Fibroblast of skin of left biceps (primary cell): ENCODE results near the gene ABCG1.
"Not testable (repeated sequence)": the region's sequence is repeated elsewhere in the genome, so short reads cannot be mapped to it uniquely, and the experiment has no call there.

Experiments used
- DNase-seq, 2 experiments: peaks; one replicate each; pipeline ENCODE4 v3.0.0-alpha.2; 2013; ENCODE audit warnings: low read depth in 2 of 2

The ABCG1 gene

GRCh38 chr21:42218836-42219605 lies at the start of gene ABCG1:
TSS of gene ABCG1 (plus strand) at chr21:42219140. CDS start at chr21:42219263, 123 bp downstream.
- no peak for DNase-seq

GRCh38 chr21:42169758-42170157 lies 49.2 kb upstream of the ABCG1 start:
- DNase-seq, result no peak

GRCh38 chr21:42171091-42172053 lies 47.6 kb upstream of the ABCG1 start:
- no peak for DNase-seq

GRCh38 chr21:42172596-42173483 lies 46.1 kb upstream of the ABCG1 start:
- no peak for DNase-seq

- no peak for DNase-seq
These were observed 44.8 kb upstream of the ABCG1 start for GRCh38 chr21:42174173-42174572.

GRCh38 chr21:42175110-42175710 lies 43.7 kb upstream of the ABCG1 start:
- no peak for DNase-seq

- no peak for DNase-seq
These were observed 42.1 kb upstream of the ABCG1 start for GRCh38 chr21:42176859-42177258.

- no peak for DNase-seq
These were observed 39.6 kb upstream of the ABCG1 start for GRCh38 chr21:42179316-42179715.

- not testable (repeated sequence) for DNase-seq
These were observed 38.9 kb upstream of the ABCG1 start for GRCh38 chr21:42180001-42180400.

- no peak for DNase-seq
These were observed 36.1 kb upstream of the ABCG1 start for GRCh38 chr21:42182713-42183371.

GRCh38 chr21:42183374-42184266 lies 35.3 kb upstream of the ABCG1 start:
- no peak for DNase-seq

- DNase-seq, result no peak
These were observed 32.3 kb upstream of the ABCG1 start for GRCh38 chr21:42186591-42186990.

- no peak for DNase-seq
These were observed 30.8 kb upstream of the ABCG1 start for GRCh38 chr21:42187976-42188653.

GRCh38 chr21:42188663-42189062 lies 30.3 kb upstream of the ABCG1 start:
- DNase-seq, result no peak

- DNase-seq, result no peak
These were observed 29.5 kb upstream of the ABCG1 start for GRCh38 chr21:42189431-42189830.

- no peak for DNase-seq
These were observed 29.0 kb upstream of the ABCG1 start for GRCh38 chr21:42189860-42190485.

GRCh38 chr21:42190486-42190863 lies 28.5 kb upstream of the ABCG1 start:
- no peak for DNase-seq

GRCh38 chr21:42191064-42191463 lies 27.9 kb upstream of the ABCG1 start:
- no peak for DNase-seq
